ENCODE measurements around the gene MIEN1. TPM values are rescaled to one million over a fixed set of nuclear protein-coding genes. Genes with fewer than 3 reads are reported as not detected.

MIEN1 gene
- polyA plus RNA-seq, 2 of the 4 experiments (the other 2 are of a cell fraction), result 63.9 to 85.5 TPM

GRCh38 chr17:39772415-39772814 is 42.1 kb upstream of the MIEN1 start:
- ChIA-PET POLR2A (no interaction called here), CTCF (interaction anchor here (0.6 to 1.4 kb wide), 2 partner anchors 11 to 33 kb away, joined by 3 to 4 read pairs; no protein-coding TSS in a partner anchor)
- ATAC-seq (no peak), FAIRE-seq (no peak), DNase-seq (ENCODE audit: low read depth in 1 of 2, low spot score in 1 of 2) (no peak)
- no peak overlapping the region for H3K4me3 ChIP-seq
- H3K4me2 ChIP-seq, result no peak overlapping the region
- H3K4me1 ChIP-seq, result no peaks in the 10 kb centered on the region
- no peaks in the 10 kb centered on the region for H3K9me3 ChIP-seq
- TF ChIP-seq SMC3 (IDR thresholded peaks at IDR 0.05), result no peak
- no peak for TF ChIP-seq CBX2 (IDR thresholded peaks at IDR 0.05; ENCODE audit: borderline replicate concordance, low read depth)
- TF ChIP-seq REST (IDR thresholded peaks at IDR 0.05), result no peak
- TF ChIP-seq JUNB (IDR thresholded peaks at IDR 0.05), result no peak
- no peak for TF ChIP-seq ELK1 (IDR thresholded peaks at IDR 0.05; ENCODE audit: low read depth, low read length)
- TF ChIP-seq ZFP36 (IDR thresholded peaks at IDR 0.05; ENCODE audit: borderline replicate concordance, partially characterized antibody), result no peak
- H3K27ac ChIP-seq, result no peak overlapping the region

GRCh38 chr17:39769974-39770587 is 39.7 kb upstream of the MIEN1 start:
- ATAC-seq, result no peak
- H3K27ac ChIP-seq, result no peak overlapping the region
- no peak for DNase-seq (ENCODE audit: low read depth in 1 of 2, low spot score in 1 of 2)
- WGBS (ENCODE audit: missing lambda C conversion rate), result 27% methylated on average over 8 of the region's 8 CpGs
- ChIA-PET CTCF (interaction anchor here (1.0 to 1.6 kb wide), 3 partner anchors 8 to 16 kb away, joined by 3 to 4 read pairs (median 4); no protein-coding TSS in a partner anchor), POLR2A (no interaction called here)
- peaks cover 22% of the 10 kb centered on the region for H3K9me3 ChIP-seq
- no peak overlapping the region for H3K4me3 ChIP-seq
- no peaks in the 10 kb centered on the region for H3K4me1 ChIP-seq
- H3K4me2 ChIP-seq, result no peak overlapping the region
- no peak for FAIRE-seq
- TF ChIP-seq HDAC2 (IDR thresholded peaks at IDR 0.05), result no peak

GRCh38 chr17:39767147-39767546 is 36.8 kb upstream of the MIEN1 start:
- Histone ChIP-seq H3K4me1 (no peaks in the 10 kb centered on the region), H3K4me3 (no peak overlapping the region), H3K4me2 (no peak overlapping the region), H3K27ac (no peak overlapping the region), H3K9me3 (peaks cover 23% of the 10 kb centered on the region)
- DNase-seq (ENCODE audit: low read depth in 1 of 2, low spot score in 1 of 2) (no peak), FAIRE-seq (no peak), ATAC-seq (no peak)
- POLR2A ChIA-PET, result no interaction called here
- CTCF ChIA-PET, result interaction anchor here (1.1 kb wide), 2 partner anchors 12 to 13 kb away, joined by 3 to 4 read pairs; no protein-coding TSS in a partner anchor
- TF ChIP-seq TFCP2L1 (CRISPR knock-in tag; IDR thresholded peaks at IDR 0.05), result no peak
- TF ChIP-seq FOSL2 (IDR thresholded peaks at IDR 0.05), result no peak
- TF ChIP-seq FOSL2 (CRISPR knock-in tag; IDR thresholded peaks at IDR 0.05), result no peak
- no peak for TF ChIP-seq CHD2 (IDR thresholded peaks at IDR 0.05; ENCODE audit: low read length, partially characterized antibody)
- TF ChIP-seq ATOH8 (CRISPR knock-in tag; IDR thresholded peaks at IDR 0.05; ENCODE audit: low read depth), result no peak
- no peak for TF ChIP-seq PHF8 (IDR thresholded peaks at IDR 0.05; ENCODE audit: borderline replicate concordance, low read depth)
- no peak for TF ChIP-seq TP53 (CRISPR knock-in tag; IDR thresholded peaks at IDR 0.05)
- no peak for TF ChIP-seq NFE2L2 (conservative IDR thresholded peaks at IDR 0.05; ENCODE audit: low read length)
- TF ChIP-seq HDAC2 (IDR thresholded peaks at IDR 0.05), result no peak
- no peak for TF ChIP-seq CTCF (IDR thresholded peaks at IDR 0.05)
- no peak for TF ChIP-seq MAFK (IDR thresholded peaks at IDR 0.05; ENCODE audit: partially characterized antibody)
- TF ChIP-seq GATA3 (IDR thresholded peaks at IDR 0.05; ENCODE audit: borderline replicate concordance), result no peak
- no peak for TF ChIP-seq EP300 (IDR thresholded peaks at IDR 0.05)
- no peak for TF ChIP-seq ELK1 (IDR thresholded peaks at IDR 0.05; ENCODE audit: low read depth, low read length)
- WGBS (ENCODE audit: missing lambda C conversion rate), result 26% methylated on average over 3 of the region's 3 CpGs

Data from A549 (cell line).